ENCODE data around the gene ANO4. TPM values are rescaled to one million over a fixed set of nuclear protein-coding genes. Genes with fewer than 3 reads are reported as not detected.
"Not testable (repeated sequence)": the region's sequence is repeated elsewhere in the genome, so short reads cannot be mapped to it uniquely, and the experiment has no call there.

ANO4 gene
- polyA plus RNA-seq, 1 donor, result 0.78 TPM

DNA sequence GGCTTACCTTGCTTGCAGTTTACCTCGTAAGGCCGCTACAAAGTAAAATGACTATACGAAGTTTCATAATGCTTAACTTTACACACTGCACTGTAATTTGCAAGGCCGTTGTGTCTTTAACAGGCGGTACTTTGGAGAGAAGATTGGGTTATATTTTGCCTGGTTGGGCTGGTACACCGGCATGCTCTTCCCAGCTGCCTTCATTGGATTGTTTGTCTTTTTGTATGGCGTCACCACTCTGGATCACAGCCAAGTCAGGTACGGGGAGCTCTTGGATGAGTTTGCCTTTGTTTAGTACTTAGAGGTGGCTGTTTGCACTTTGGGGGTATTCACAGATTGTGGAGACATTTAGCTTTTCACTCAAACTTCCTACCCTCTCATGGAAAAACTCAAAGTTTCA is 247.6 kb downstream of the ANO4 start:
- no peak for DNase-seq (ENCODE audit: low read depth)

DNA sequence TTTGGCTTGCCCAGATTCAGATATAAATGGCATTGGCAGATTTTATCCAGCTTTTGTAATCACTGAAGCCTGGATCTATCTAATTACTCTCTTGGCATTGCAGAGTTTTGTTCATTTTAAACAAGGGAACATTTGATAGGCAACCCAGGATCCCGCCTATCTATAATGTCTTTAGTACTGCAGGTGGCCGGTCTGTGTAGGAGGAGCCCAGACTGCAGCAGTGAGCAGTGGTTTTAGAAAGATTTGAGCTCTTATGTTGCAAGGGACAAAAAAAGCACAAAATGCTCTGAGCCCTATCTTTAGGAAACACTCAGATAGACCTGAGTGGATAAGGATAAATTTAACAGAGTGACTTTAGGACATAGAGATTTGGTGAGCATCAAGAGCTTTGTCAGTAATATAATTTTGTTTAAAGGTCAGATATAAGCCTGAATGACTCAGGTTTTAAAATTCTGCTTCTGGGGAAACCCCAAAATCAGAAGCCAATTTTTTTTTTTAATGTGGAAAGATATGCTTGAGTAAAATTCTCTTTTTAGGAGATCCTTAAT is 250.0 kb downstream of the ANO4 start:
- DNase-seq (ENCODE audit: low read depth), result no peak

DNA sequence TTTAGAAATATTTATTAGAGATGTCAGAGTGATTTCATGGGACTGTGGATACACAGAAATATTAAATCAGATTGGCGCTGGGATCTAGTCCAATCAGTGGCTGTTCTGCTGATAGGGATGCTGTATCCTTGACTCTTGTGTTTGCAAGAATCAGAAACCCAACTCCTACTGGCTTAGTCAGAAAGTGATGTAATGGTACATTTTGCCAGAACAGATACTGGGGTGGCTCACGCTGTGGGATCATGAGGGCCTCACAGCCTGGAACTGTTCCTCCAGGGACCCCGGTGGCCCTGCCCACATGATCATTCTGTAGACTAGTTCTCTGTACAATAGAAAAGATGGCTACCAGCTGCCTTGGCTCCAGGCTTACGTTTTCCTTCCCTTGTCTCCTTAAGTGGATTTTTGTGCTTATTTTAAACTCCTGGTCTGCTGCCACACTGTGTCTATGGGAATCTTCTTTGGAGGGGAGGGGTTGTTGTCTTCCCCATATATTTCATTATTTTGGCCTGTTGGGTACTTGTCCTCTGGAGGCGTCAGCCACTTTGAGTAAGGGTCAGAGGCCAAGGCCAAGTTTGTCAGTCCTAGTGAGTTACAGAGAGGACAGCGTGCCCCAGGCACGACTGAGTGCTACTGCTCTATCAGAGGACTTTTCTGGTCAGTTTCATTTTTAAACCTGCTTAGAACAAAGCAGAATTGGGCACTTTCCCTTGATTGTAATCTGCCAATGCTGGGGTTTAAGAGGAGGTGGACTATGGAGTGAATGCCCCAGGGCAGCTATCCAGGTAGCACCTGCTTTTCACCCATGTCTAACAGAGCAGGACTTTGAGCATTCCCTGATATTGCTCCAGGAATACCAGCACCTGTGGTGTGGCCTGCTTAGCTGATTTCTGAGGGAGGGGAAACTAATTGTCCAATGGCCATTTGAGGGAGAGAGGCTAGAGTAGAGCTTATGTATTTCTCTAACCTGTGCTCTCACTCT is 251.2 kb downstream of the ANO4 start:
- DNase-seq (ENCODE audit: low read depth), result no peak

DNA sequence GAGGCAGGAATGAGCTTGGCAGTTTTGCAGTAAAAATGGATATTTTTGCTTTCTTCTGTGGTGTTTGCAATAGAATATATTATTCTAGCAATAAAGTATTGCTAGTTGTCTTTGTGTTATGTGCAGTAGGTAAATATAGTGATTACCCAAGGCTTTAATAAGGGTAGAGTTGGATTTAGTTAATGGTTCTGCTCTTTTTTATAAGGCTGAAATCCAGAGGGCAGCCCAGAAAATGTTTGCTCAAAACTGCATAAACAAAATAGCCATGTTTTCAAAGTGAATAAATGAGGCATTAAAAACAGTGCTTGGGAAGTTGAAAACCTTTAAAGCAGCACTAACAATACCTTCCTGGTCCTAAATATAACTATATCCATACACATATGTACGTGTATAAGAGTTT is 253.1 kb downstream of the ANO4 start:
- no peak for DNase-seq (ENCODE audit: low read depth)

DNA sequence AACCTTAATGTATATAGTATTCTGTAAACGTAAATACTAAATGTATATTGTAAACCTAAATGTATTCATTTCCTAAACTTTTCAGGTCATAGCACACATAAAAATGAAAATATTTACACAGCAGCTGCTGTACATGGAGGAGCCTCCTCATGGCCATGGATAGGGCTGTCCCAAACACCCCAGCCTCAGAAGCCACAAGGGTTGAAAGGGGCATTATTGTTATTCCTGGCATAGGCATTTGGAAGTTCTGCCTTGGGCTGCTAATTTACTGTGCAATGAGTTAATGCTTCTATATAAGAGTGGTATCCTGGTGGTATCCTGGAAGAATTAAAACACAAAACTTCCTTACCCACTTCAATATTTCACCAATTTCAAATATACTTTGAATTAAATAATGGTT is 256.1 kb downstream of the ANO4 start:
- DNase-seq (ENCODE audit: low read depth), result no peak

DNA sequence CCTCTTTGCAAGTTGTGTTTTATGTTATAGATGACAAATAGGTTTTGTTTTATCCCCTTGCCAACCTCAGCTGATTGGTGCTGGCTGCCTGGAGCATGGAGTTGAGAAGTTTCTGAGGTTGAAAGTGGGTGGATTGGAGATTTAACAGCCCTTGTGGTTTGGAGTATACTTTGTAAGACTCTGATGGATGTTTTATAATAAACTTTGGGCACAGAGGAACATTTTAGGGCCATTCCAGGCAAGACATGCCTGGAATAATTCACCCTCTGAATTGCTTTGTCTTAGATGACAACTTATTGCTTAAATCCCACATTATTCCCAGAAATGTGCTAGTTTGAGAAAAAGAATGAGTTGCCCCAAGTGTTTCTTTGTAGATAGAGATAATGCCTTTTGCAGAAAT is 256.6 kb downstream of the ANO4 start:
- DNase-seq (ENCODE audit: low read depth), result no peak

DNA sequence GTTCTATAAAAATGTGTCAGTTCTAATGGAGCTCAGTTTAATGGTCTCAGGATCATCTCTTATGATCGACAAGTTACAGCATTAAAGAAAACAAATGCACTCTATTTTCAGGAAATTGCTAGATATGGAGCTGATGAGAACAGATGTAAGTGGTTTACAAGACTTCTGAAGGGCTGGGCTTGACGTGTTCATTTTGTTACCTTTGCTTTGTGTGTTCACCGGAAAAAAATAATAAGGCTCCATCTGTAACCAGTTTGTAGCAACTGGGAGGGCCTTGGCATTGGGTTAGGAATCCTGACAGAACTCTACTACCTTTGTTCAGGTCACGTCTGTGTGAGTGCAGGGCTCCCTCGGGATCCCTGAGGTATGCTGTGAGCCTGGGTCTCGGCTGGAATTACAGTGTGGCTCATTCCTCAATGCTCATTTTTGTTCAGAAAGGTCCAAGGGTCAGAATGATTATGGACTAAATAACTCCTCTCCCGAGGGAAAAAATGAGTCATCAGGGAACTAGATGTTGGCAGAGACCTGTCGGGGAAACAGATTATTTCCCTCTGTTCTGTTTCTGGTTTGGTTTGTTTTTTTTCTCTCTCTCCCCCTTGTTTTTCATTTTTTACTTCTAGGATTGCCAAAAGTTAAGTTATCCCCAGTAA is 257.4 kb downstream of the ANO4 start:
- DNase-seq (ENCODE audit: low read depth), result no peak

DNA sequence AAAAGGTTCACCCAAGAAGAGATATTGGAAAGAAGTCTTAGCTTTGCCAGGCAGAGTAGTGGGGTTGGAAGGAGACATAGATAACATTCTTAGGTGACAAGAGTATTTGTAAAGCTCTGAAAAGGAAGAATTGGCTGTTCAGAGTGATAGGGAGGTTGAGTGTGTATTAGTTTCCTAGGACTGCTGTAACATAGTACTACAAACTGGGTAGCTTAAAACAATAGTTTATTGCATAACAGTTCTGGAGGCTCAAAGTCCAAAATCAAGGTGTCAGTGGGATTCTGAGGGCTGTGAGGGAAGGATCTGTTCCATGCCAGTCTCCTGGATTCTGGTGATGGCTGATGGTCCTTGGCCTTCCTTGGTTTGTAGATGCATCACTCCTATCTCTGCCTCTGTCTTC is 258.6 kb downstream of the ANO4 start:
- no peak for DNase-seq (ENCODE audit: low read depth)

DNA sequence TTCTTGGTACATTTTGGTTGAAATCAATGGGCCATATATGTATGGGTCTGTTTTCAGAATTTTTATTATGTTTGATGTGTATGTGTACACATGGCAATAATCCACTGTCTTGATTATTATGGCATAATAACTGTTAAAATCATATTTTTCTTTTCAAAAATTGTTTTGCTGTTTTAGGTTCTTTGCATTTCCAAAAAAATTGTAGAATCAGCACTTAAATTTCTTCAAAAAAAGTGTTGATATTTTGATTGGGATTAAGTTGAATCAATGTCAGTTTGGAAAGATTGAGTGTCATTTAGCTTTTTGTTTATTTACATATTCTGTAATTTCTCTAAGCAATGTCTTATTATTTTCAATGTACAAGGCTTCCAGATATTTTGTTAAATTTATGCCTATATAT is 261.4 kb downstream of the ANO4 start:
- no peak for DNase-seq (ENCODE audit: low read depth)

DNA sequence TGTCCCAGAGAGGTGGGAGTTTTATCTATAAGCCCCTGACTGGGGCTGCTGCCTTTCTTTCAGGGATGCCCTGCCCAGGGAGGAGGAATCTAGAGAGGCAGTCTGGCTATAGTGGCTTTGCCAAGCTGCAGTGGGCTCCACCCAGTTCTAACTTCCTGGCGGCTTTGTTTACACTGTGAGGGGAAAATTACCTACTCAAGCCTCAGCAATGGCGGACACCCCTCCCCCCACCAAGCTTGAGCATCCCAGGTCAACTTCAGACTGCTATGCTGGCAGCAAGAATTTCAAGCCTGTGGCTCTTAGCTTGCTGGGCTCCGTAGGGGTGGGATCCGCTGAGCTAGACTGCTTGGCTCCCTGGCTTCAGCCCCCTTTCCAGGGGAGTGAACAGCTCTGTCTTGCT is 267.9 kb downstream of the ANO4 start:
- DNase-seq (ENCODE audit: low read depth), result not testable (repeated sequence)

DNA sequence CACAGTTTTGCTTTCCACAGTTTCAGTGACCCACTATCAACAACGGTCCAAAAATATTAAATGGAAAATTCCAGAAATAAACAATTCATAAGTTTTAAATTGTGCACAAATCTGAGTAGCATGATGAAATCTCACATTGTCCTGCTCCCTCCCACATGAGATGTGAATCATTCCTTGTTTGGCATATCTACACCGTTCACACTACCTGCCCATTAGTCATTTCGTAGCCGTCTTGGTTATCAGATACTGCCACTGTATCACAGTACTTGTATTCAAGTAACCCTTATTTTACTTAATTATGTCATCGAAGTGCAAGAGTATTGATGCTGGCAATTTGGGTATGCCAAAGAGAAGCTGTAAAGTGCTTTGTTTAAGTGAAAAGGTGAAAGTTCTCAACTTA is 270.1 kb downstream of the ANO4 start:
- no peak for DNase-seq (ENCODE audit: low read depth)

DNA sequence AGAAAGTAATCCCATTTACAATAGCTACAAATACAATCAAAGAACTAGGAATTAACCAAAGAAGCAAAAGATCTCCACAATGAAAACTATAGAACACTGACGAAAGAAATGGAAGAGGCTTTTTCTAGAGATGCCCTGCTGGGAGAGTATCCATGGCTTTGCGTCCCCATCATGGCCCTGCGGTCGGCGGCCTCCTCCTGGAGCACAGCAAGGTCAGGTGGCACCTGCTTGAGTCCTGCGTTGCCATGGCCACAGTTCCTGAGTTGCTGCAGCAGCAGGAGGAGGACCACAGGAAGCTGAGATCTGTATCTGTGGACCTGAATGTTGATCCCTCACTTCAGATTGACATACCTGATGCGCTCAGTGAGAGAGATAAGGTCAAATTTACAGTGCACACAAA is 271.9 kb downstream of the ANO4 start:
- no peak for DNase-seq (ENCODE audit: low read depth)

DNA sequence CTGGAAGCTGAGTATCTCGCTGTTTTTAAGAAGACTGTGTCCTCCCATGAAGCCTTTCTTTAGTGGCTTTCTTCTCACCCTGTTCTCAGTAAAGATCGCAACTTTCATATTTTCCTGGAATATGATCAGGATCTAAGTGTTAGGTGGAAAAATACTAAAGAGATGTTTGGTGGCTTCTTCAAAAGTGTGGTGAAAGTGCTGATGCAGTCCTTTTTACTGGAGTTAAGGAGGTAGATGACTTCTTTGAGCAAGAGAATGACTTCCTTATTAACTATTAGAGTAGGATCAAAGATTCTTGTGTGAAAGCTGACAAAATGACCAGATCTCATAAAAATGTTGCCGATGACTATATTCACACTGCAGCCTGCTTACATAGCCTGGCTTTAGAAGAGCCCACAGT is 273.8 kb downstream of the ANO4 start:
- DNase-seq (ENCODE audit: low read depth), result no peak

DNA sequence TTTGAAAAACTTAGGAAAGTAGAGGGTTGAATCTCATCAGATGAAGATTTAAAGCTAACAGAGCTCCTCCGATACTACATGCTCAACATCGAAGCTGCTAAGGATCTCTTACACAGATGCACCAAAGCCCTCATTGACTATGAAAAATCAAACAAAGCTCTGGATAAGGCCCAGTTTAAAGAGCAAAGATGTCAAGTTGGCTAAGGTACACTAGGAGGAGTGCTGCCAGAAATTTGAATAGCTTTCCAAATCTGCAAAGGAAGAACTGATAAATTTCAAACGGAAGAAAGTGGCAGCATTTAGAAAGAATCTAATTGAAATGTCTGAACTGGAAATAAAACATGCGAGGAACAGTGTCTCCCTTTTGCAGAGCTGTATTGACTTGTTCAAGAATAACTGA is 274.3 kb downstream of the ANO4 start:
- DNase-seq (ENCODE audit: low read depth), result no peak

DNA sequence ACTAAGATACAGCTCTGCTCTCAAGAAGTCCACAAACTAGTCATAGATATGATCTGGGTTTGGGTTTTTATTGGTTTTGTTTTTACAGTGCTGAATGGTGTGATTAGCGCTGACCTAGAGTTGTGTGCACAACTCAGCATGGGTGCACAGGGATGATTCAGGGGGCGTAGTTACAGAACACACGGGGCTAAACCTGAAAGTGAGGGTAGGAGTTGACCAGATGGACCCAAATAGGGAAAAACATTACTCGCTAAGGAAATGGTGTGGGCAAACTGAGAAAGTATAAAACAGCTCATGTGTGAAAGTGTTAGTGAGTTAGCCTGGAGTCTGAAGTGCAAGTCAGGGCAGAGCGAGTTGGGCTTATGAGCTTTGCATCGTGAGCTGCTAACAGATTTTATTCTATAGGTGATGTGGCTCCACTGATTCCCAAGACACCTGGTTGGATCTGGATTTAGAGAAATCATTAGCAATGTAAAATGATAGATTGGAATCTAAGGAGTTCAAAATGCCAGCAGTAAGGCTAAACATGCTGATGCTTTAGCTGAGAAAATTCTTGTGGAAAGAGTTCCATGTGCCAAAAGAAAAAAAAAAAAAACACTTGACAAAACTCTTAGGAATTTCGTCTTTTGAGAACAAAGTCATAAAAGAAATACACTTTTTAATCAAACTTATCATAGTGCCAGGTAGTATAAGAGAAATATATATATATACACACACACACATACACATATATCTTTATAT is 280.5 kb downstream of the ANO4 start:
- DNase-seq (ENCODE audit: low read depth), result no peak

DNA sequence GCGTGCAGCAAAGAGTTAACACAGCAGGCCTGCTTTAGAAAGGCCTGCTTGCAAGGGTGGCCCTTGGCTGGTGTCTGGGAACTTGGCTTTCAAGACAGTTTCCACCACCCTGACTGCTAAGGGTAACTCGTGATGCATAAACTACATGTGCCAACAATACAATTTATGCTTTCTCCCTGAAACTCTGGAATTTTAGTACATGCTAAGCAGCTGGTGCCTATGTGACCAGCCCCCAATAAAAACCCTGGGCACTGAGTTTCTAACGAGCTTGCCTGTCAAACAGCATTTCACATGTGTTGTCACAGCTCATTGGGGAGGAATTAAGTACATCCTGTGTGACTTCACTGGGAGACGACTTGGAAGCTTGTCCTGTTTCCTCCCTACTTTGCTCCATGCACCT is 282.3 kb downstream of the ANO4 start:
- no peak for DNase-seq (ENCODE audit: low read depth)

DNA sequence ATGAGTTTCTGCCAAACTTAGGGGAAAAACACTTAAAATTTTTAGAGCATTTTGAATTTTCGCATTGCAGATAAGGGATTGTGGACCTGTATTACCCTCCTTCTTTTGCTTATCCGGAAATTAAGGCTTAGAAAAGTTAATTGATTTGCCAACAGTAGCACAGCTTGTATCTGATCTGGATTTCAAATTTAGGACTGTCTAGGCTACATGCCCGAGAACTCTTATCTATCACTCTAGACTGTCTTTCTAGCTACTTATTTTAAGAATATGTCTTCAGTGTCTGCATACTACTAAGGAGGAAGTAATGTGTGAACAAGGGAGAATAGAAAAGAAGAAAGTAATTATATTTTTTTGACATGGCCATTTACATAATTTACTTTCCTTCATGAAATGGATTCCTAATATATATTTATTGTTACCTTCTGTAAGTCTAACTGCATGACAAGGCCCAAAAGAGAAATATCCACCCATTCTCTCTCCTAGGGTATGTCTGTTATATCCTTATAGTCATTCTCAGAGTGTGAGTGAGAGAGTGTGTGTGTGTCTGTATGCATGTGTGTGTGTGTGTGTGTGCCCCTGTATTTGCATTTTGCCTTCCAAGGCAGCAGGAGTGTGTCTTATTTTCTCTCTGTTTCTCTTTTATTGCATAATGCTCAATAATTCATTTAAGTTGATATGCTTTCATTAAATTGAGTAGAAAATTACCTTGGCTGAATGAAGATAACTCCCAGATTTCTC is 283.4 kb downstream of the ANO4 start:
- DNase-seq (ENCODE audit: low read depth), result no peak

DNA sequence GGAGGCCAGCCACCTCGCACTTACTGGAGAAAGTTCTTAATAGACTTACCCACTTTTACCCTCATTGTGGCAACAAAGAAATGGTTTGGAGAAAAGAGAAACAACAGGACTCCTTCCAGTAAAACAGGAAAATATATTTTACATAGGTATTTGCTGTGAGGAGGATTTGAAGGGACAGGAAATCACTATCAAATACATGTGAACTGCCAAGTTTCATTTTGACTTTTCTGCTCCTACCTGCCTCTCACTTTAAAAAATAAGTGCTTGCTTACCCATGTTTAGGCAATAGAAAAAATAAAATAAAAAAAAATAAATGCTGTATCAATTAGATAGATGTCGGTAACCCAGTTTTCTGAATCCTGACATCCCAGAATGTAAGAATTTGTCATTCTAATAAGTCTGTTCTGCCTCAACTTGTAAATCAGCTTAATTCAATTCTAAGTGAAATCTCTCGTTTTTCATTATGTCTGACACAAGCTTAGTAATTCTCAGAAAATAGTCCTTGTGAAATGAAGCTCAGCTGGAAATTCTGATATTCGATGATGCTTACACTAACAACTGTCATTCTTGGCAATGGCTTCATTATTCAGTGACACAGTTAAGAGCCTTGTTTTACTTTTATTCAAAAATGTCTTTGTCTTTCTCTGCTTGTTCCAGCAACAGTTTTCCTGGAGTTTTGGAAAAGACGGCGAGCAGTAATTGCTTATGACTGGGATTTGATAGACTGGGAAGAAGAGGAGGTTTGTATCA is 284.1 kb downstream of the ANO4 start:
- DNase-seq (ENCODE audit: low read depth), result no peak

DNA sequence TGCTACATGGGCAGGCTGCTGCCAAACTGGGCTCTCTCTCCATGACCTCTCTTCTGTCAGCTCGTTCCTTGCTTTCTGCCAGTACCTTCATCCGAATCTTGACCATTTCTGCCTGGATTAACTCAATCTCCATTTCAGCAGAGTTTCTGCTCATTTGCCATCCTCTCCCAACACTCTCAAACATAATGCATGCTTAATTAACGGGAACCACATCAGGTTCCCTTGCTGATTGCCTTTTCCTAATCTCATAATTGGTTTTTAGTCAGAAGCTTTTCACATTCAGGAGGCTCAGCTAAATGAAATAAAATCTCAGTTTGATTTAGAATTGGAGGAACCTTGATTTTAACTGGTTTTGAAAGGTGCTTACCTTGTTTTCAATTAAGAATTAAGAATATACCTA is 288.1 kb downstream of the ANO4 start:
- no peak for DNase-seq (ENCODE audit: low read depth)

DNA sequence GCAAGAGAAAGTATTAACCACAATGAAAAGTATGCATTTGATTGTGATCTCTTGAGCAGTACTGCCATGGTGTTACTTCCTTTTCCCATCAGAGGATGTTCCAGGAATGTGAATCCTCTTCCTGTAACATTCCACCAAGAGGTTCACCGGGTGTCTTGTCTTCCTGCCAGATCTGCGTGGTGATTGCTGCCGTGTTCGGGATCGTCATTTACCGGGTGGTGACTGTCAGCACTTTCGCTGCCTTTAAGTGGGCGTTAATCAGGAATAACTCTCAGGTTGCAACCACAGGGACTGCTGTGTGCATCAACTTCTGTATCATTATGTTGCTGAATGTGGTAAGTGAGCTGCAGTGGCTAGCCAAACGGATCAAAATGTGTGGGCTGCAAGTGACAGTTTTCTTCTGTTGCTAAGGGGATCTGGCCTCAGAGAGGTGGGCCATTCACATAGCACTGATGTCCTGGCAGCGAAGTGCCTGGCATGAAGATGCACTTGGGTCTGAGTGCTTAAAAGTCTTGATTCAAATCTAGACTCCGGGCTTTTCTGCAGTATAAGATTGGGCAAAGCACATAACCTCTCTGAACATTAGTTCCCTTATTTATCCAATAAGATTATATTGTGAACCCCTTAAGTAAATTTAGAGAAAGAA is 292.0 kb downstream of the ANO4 start:
- no peak for DNase-seq (ENCODE audit: low read depth)

Measured in forelimb muscle (tissue), 1 donor.